ENCODE data around the gene MIA2. TPM values are rescaled to one million over a fixed set of nuclear protein-coding genes. Genes with fewer than 3 reads are reported as not detected.

Gene MIA2
- total RNA-seq, 4 donors from 2014 or later = 13.6 to 30.9 (median 20.7) TPM

DNA sequence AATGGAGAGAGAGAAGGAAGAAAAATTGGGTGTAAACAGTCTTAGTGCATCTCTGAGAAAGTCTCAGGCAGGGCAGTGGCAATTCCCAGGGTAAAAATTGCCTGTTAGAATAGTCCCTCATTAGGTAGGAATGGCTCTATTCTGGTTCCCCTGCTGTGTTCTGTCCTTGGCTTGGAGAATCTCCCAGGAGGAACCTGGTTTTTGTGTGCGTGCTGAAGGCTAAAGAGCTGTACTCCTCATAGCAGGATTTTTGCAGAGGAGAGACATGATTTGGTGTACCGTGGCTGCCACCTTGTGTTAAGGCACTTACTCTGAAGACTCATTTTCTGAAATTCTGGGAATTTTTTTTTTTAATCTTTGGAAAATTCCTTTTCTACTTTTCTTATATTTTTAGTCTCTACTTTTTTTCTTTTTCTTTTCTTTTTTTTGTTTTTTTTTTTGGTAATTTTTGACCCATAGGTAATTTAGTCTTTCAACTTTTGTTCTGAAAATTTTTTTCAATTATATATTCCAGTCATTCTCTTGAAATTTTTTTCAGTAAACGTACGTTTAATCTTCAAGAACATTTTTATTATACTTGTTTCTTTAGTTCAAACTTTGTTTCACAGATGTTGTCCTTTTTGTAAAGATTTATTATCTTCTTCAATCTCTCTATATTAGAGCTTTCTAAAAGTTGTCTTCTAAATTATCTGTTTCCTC, 134.7 kb downstream of the MIA2 start:
- DNase-seq = peak; percentile 14 to 39
- ATAC-seq = peak; percentile 82 to 85
- Histone ChIP-seq H3K4me3 (no peak overlapping the region), H3K36me3 (peaks cover 0 to 4% of the 10 kb centered on the region in 2 donors), H3K27ac (peak overlapping the region in 2 of 4 donors; percentile 19 to 42), H3K27me3 (no peaks in the 10 kb centered on the region), H3K4me1 (peaks cover 16 to 23% of the 10 kb centered on the region in 2 donors), H3K9me3 (peaks cover 0 to 8% (median 0%) of the 10 kb centered on the region in 3 donors)
- TF ChIP-seq POLR2A (IDR thresholded peaks at IDR 0.05) (no peak), CTCF (IDR thresholded peaks at IDR 0.05 in 4 of 5, conservative IDR thresholded peaks at IDR 0.05 in 1 of 5) (peak in 3 of 5 experiments; percentile 36 to 50 (median 43))
- intact Hi-C loops (cut with DNase I; ENCODE audit: low total_unique reads) = loop anchor here (2.0 to 5.0 kb wide), 4 partner anchors 101 to 266 kb away; partner anchors contain the start of genes MIA2, SEC23A and TRAPPC6B
- in situ Hi-C loops (cut with MboI; ENCODE audit: low sequenced_read_pairs in 4 of 4) = no loop called here

DNA sequence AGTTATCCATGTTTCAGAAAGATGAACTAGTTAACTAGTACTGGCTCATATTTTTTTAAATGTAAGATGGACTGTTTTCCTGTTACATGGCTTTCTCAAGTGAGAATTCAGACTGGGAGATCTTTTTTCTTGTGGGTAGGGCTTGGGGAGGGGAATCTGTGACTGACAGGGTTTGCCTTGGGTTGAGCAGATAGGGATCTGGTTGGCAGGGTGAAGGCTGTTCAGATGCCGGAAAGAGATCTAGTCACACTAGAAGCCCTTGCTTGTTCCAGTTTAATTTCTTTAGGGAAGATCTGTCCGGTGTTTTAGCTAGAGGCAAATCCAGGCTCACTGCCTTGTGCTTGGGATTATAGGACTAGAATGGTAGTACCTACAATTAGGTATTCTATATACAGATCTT, 135.3 kb downstream of the MIA2 start:
- H3K4me1 ChIP-seq = peaks cover 16 to 23% of the 10 kb centered on the region in 2 donors
- DNase-seq (no peak), ATAC-seq (no peak)
- no peak overlapping the region for H3K4me3 ChIP-seq
- H3K27ac ChIP-seq = peak overlapping the region in 1 of 4 donors; percentile 3
- H3K36me3 ChIP-seq = peaks cover 0 to 4% of the 10 kb centered on the region in 2 donors
- peaks cover 0 to 8% (median 0%) of the 10 kb centered on the region in 3 donors for H3K9me3 ChIP-seq
- H3K27me3 ChIP-seq = no peaks in the 10 kb centered on the region
- TF ChIP-seq CTCF (IDR thresholded peaks at IDR 0.05 in 4 of 5, conservative IDR thresholded peaks at IDR 0.05 in 1 of 5) (no peak), POLR2A (IDR thresholded peaks at IDR 0.05) (no peak)
- in situ Hi-C loops (cut with MboI; ENCODE audit: low sequenced_read_pairs in 4 of 4) (no loop called here), intact Hi-C loops (cut with DNase I; ENCODE audit: low total_unique reads) (loop anchor here (2.0 to 5.0 kb wide), 4 partner anchors 102 to 266 kb away; partner anchors contain the start of genes MIA2, SEC23A and TRAPPC6B)

GRCh38 chr14:39370415-39370814, 136.7 kb downstream of the MIA2 start:
- peaks cover 16 to 23% of the 10 kb centered on the region in 2 donors for H3K4me1 ChIP-seq
- intact Hi-C loops (cut with DNase I; ENCODE audit: low total_unique reads) = no loop called here
- ATAC-seq (no peak), DNase-seq (no peak)
- H3K36me3 ChIP-seq = no peaks in the 10 kb centered on the region
- H3K9me3 ChIP-seq = no peaks in the 10 kb centered on the region
- TF ChIP-seq POLR2A (IDR thresholded peaks at IDR 0.05) (no peak), CTCF (IDR thresholded peaks at IDR 0.05 in 4 of 5, conservative IDR thresholded peaks at IDR 0.05 in 1 of 5) (no peak)
- no peak overlapping the region for H3K27ac ChIP-seq
- H3K4me3 ChIP-seq = no peak overlapping the region
- H3K27me3 ChIP-seq = no peaks in the 10 kb centered on the region
- in situ Hi-C loops (cut with MboI; ENCODE audit: low sequenced_read_pairs in 4 of 4) = no loop called here

- H3K4me1 ChIP-seq = peaks cover 22 to 24% of the 10 kb centered on the region in 2 donors
- TF ChIP-seq POLR2A (IDR thresholded peaks at IDR 0.05) (no peak), CTCF (IDR thresholded peaks at IDR 0.05 in 4 of 5, conservative IDR thresholded peaks at IDR 0.05 in 1 of 5) (no peak)
- H3K9me3 ChIP-seq = no peaks in the 10 kb centered on the region
- H3K4me3 ChIP-seq = no peak overlapping the region
- ATAC-seq (no peak), DNase-seq (no peak)
- intact Hi-C loops (cut with DNase I; ENCODE audit: low total_unique reads) (no loop called here), in situ Hi-C loops (cut with MboI; ENCODE audit: low sequenced_read_pairs in 4 of 4) (no loop called here)
- H3K27ac ChIP-seq = no peak overlapping the region
- H3K36me3 ChIP-seq = no peaks in the 10 kb centered on the region
- H3K27me3 ChIP-seq = no peaks in the 10 kb centered on the region
These were observed 138.9 kb downstream of the MIA2 start for GRCh38 chr14:39372656-39373055.

Data from gastrocnemius medialis (tissue), 4 donors.